ENCODE measurements around the gene SRPRA. TPM values are rescaled to one million over a fixed set of nuclear protein-coding genes. Genes with fewer than 3 reads are reported as not detected.

The SRPRA gene
- total and polyA plus RNA-seq, 4 donors, result 28.7 to 143 (median 102) TPM

DNA sequence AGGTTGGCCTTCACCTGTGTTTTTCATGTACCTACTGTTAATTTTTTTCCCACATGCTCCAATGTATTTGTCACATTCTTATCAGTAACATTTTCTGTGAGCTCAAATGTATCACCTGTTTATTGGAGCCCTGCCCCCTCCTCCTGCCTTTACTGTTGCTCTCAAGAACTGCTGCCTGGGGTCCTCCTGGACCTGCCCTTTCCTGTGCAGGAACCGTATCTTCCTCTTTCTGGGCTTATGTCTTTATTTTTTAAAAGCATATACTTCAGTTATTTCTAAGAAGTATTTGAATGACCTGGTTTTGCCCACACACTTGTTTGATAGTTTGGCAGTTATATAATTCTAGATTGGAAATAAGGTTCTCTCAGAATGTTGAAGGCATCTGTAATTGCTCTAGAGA is 51.2 kb downstream of the SRPRA start:
- Histone ChIP-seq H3K36me3 (ENCODE audit: control insufficient read depth in 4 of 4, insufficient read depth in 3 of 4, low read depth in 1 of 4, low read length in 3 of 4) (no peaks in the 10 kb centered on the region), H3K27me3 (ENCODE audit: control insufficient read depth in 4 of 4, insufficient read depth in 4 of 4, low read length in 3 of 4) (no peaks in the 10 kb centered on the region), H3K9me3 (ENCODE audit: control insufficient read depth in 4 of 4, low read length in 3 of 4) (no peaks in the 10 kb centered on the region), H3K9ac (ENCODE audit: low read depth in 1 of 2, low read length in 2 of 2) (no peak overlapping the region), H3K4me3 (ENCODE audit: low read depth in 1 of 3, low read length in 3 of 3) (no peak overlapping the region), H3K27ac (ENCODE audit: low read depth in 1 of 2, low read length in 2 of 2) (no peak overlapping the region), H3K4me1 (ENCODE audit: control insufficient read depth in 4 of 4, insufficient read depth in 4 of 4, low read length in 3 of 4) (peaks cover 0 to 14% (median 10%) of the 10 kb centered on the region in 4 donors)
- TF ChIP-seq, protein P1, sequence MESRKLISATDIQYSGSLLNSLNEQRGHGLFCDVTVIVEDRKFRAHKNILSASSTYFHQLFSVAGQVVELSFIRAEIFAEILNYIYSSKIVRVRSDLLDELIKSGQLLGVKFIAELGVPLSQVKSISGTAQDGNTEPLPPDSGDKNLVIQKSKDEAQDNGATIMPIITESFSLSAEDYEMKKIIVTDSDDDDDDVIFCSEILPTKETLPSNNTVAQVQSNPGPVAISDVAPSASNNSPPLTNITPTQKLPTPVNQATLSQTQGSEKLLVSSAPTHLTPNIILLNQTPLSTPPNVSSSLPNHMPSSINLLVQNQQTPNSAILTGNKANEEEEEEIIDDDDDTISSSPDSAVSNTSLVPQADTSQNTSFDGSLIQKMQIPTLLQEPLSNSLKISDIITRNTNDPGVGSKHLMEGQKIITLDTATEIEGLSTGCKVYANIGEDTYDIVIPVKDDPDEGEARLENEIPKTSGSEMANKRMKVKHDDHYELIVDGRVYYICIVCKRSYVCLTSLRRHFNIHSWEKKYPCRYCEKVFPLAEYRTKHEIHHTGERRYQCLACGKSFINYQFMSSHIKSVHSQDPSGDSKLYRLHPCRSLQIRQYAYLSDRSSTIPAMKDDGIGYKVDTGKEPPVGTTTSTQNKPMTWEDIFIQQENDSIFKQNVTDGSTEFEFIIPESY (IDR thresholded peaks at IDR 0.05), result no peak
- no peak for TF ChIP-seq SP1 (IDR thresholded peaks at IDR 0.05)
- TF ChIP-seq, protein P2, sequence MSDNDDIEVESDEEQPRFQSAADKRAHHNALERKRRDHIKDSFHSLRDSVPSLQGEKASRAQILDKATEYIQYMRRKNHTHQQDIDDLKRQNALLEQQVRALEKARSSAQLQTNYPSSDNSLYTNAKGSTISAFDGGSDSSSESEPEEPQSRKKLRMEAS (IDR thresholded peaks at IDR 0.05), result no peak
- no peak for TF ChIP-seq EGR1 (IDR thresholded peaks at IDR 0.05; ENCODE audit: low read depth in 2 of 2)
- no peak for TF ChIP-seq GABPA (IDR thresholded peaks at IDR 0.05 in 1 of 2, conservative IDR thresholded peaks at IDR 0.05 in 1 of 2)
- TF ChIP-seq FOXA2 (IDR thresholded peaks at IDR 0.05), result no peak
- TF ChIP-seq RXRA (IDR thresholded peaks at IDR 0.05), result no peak
- no peak for TF ChIP-seq JUND (IDR thresholded peaks at IDR 0.05)
- TF ChIP-seq HNF4A (conservative IDR thresholded peaks at IDR 0.05), result no peak
- no peak for TF ChIP-seq YY1 (IDR thresholded peaks at IDR 0.05)
- TF ChIP-seq FOXA1 (IDR thresholded peaks at IDR 0.05), result no peak
- TF ChIP-seq, protein P3, sequence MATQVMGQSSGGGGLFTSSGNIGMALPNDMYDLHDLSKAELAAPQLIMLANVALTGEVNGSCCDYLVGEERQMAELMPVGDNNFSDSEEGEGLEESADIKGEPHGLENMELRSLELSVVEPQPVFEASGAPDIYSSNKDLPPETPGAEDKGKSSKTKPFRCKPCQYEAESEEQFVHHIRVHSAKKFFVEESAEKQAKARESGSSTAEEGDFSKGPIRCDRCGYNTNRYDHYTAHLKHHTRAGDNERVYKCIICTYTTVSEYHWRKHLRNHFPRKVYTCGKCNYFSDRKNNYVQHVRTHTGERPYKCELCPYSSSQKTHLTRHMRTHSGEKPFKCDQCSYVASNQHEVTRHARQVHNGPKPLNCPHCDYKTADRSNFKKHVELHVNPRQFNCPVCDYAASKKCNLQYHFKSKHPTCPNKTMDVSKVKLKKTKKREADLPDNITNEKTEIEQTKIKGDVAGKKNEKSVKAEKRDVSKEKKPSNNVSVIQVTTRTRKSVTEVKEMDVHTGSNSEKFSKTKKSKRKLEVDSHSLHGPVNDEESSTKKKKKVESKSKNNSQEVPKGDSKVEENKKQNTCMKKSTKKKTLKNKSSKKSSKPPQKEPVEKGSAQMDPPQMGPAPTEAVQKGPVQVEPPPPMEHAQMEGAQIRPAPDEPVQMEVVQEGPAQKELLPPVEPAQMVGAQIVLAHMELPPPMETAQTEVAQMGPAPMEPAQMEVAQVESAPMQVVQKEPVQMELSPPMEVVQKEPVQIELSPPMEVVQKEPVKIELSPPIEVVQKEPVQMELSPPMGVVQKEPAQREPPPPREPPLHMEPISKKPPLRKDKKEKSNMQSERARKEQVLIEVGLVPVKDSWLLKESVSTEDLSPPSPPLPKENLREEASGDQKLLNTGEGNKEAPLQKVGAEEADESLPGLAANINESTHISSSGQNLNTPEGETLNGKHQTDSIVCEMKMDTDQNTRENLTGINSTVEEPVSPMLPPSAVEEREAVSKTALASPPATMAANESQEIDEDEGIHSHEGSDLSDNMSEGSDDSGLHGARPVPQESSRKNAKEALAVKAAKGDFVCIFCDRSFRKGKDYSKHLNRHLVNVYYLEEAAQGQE (IDR thresholded peaks at IDR 0.05), result no peak
- no peak for TF ChIP-seq TAF1 (conservative IDR thresholded peaks at IDR 0.05)
- TF ChIP-seq, protein P4, sequence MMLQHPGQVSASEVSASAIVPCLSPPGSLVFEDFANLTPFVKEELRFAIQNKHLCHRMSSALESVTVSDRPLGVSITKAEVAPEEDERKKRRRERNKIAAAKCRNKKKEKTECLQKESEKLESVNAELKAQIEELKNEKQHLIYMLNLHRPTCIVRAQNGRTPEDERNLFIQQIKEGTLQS (IDR thresholded peaks at IDR 0.05), result no peak
- TF ChIP-seq CTCF (IDR thresholded peaks at IDR 0.05; ENCODE audit: low read depth, low read length, missing input control), result no peak
- TF ChIP-seq HNF4G (IDR thresholded peaks at IDR 0.05), result no peak
- TF ChIP-seq NR2F2 (IDR thresholded peaks at IDR 0.05), result no peak
- WGBS, result 70% methylated on average over 1 of the region's 1 CpG
- no peak for DNase-seq (ENCODE audit: low spot score)

Data from liver (tissue), 9 donors.